GM18951 (cell line): Measurements from ENCODE around the gene RARB.

Experiments used
- POLR2A ChIP-seq: IDR thresholded peaks from 4 replicates; pipeline ENCODE4 v1.6.1; 2011; ENCODE audit warnings: mild to moderate bottlenecking; ENCODE audit not compliant: insufficient read length, insufficient read depth; ENCODE audit errors: extremely low read depth
- in situ Hi-C: fragments of 300-500 bp; cut with MboI; formaldehyde crosslinking; loops from one replicate; pipeline ENCODE4 v1.12.0; 2022; ENCODE audit warnings: low sequenced_read_pairs, mixed read lengths, inconsistent platforms; ENCODE audit not compliant: unreplicated experiment

RARB gene

DNA sequence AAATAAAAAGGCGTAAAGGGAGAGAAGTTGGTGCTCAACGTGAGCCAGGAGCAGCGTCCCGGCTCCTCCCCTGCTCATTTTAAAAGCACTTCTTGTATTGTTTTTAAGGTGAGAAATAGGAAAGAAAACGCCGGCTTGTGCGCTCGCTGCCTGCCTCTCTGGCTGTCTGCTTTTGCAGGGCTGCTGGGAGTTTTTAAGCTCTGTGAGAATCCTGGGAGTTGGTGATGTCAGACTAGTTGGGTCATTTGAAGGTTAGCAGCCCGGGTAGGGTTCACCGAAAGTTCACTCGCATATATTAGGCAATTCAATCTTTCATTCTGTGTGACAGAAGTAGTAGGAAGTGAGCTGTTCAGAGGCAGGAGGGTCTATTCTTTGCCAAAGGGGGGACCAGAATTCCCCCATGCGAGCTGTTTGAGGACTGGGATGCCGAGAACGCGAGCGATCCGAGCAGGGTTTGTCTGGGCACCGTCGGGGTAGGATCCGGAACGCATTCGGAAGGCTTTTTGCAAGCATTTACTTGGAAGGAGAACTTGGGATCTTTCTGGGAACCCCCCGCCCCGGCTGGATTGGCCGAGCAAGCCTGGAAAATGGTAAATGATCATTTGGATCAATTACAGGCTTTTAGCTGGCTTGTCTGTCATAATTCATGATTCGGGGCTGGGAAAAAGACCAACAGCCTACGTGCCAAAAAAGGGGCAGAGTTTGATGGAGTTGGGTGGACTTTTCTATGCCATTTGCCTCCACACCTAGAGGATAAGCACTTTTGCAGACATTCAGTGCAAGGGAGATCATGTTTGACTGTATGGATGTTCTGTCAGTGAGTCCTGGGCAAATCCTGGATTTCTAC lies at the start of gene RARB:
RARB (plus strand) TSS at position 322 of the 847 bp plus-strand sequence; CDS start at position 791, 469 bp downstream.
- in situ Hi-C loops: no loop called here
- no peak for TF ChIP-seq POLR2A

DNA sequence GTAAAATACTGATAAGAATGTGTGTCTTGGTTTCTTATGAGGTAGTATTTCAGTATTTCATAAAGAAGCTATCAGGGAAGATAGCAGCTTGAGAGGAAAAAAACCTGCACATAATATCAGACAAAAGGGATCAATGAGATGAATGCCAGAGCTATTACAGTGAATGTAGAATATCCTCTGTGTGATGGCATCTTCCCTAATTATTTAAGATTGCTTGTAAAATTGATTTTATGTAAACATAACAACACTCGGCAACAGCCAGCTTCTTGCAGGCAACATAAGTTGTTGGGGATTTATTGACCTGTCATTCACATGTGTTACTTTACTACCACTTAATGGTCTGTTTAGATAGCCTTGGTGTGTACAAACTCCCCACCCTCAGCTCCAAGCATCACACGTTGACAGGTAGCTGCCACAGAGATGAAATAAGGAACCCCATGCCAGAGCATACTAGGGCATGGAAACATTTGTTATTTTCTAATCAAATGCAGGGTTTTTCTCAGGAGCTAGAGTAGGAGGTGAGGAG lies 49.2 kb upstream of the RARB start:
- no peak for TF ChIP-seq POLR2A

DNA sequence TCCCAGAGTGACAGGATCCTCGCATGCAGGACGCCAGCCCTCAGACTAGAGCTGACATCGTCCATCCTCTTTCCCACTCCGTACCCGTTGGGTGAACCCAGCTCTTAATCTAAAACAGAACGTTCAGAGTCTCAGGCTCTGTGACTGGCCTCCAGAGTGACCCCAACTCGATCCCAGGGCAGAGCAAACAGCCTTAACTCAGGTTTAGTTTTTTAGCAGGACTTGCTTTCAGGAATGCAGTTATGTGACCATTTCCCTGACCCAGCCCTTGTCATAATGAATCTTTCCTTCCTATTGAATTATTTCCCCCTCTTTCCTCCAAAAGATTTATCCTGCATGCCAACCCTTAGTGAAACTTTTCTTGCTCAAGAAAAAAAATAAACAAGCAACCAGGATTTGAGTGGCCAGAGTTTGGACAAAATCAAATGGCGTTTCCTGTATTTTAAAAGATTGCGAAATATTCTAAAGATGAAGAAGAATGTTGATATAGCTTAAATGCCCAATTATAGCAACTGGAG lies 47.8 kb upstream of the RARB start:
- in situ Hi-C loops: no loop called here
- TF ChIP-seq POLR2A: no peak

More for the DNA sequence above, 49.2 kb upstream of the RARB start:
- in situ Hi-C loops: no loop called here

- in situ Hi-C loops: no loop called here
- no peak for TF ChIP-seq POLR2A
These were observed 47.0 kb upstream of the RARB start for GRCh38 chr3:25381083-25381482.

DNA sequence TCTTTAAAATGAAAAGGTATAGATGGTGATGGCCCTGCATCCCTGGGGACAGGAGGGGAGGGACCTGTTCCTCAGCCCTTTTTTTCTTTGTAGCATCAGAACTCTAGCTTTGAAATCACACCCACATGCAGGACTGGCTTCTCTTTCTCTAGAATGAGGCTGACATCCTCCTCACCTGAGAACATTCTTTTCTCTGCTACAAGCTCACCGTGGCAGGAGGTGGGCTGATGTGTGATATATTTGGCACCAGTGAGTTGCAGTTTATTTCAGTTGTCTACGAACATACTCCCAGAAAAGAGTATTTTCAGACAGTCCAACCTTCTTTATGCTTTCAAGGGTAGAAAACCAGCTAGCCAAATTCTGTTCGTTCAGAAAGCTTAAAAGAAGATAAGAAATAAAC lies 43.6 kb upstream of the RARB start:
- in situ Hi-C loops: no loop called here
- TF ChIP-seq POLR2A: no peak

DNA sequence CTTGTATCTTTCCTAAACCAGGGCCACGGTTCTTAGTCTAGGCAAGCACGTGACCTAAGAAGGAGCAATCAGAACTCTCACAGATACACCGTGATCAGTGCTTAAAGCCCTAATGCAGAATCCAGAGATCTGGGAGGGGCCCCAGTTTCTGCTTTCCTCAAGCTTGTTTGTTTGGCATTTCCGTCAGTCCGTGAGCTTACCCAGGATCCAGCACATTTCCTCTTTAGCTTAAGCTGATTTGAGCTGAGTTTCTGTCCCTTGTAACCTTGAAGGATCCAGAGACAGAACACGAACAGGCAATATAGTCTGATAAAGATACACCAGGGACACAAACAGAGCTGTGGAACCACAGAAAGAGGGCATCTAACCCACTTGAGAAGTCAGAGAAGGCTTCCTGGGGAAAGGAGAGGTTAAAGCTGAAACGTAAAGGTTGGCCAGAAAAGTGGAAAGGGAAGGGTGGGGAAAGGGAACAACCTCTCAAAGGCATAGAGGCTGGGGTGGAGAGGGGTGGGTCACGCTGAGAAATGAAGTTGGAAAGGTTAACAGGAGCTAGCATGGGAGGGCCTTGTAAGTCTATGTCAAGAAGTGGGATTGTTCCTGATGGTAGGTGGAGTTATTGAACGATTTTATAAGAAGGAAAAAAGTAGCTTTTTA lies 42.1 kb upstream of the RARB start:
- no peak for TF ChIP-seq POLR2A
- in situ Hi-C loops: no loop called here

DNA sequence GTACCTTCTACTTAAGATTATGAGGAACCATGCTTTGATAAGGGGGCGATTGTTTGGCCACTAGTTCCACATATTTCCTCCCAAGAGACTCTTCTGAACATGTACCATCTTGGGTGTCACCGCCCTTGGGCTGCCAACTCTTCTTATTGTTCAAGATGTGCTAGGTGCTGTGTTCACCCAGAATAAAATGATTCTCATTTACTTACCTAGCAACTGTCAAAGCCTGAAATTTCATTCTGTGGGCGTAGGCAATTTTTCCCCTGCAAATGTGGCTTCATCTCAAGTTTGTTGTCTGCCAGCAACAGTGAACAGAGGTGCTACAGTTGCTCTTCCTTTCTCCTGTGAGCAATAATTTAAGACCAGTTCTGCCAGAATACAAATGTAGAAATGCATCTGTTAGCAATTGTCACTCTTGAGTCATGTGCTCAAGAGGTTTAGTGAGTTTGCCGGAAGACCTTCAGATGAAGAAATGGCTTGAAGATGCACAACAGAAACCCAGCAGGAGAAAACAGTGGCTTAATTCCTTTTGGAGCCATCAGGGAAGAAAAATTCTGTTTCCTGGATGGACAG lies 41.3 kb upstream of the RARB start:
- no peak for TF ChIP-seq POLR2A
- in situ Hi-C loops: no loop called here

GRCh38 chr3:25390605-25391004 lies 37.5 kb upstream of the RARB start:
- no peak for TF ChIP-seq POLR2A
- in situ Hi-C loops: no loop called here

DNA sequence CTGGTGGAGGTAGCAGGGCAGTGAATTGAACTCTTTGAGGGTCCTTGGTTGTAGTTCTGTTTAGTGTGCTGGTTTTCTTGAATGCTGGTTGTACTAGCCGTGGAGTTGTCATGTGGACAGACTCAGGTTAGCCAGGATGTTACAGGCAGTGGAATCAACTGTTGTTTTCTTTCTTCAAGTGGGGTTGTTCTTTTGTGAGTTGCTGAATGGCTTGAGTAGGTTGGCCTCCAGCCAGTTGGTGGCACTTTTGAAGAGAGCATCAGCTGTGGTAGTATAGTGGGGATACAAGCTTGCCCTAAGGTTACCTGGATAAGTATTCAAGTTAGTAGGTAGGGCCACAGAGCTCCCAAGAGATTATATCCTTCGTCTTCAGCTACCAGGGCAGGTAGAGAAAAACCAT lies 31.8 kb upstream of the RARB start:
- in situ Hi-C loops: no loop called here

GRCh38 chr3:25396686-25397085 lies 31.4 kb upstream of the RARB start:
- in situ Hi-C loops: no loop called here
- no peak for TF ChIP-seq POLR2A

More for the DNA sequence above, 31.8 kb upstream of the RARB start:
- no peak for TF ChIP-seq POLR2A

- in situ Hi-C loops: no loop called here
- no peak for TF ChIP-seq POLR2A
These were observed 30.9 kb upstream of the RARB start for GRCh38 chr3:25397150-25397549.

DNA sequence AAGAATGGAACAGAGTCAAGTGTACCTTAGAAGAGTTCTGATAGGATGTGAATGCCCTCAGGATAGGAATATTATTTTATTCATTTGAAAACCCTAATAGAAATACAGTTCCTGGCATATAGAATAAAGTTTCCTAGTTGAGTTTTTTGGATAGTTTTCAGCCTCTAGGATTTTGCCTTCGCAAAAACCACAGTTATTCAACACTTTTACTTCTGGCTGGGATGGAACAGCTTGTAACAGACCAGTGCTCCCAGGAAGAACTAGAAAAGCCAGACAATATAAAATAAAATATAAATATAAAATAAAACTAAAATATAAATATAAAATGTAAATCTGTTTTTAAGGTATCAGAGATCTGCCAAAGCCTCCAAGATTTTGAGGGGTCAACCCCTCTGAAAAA lies 27.5 kb upstream of the RARB start:
- no peak for TF ChIP-seq POLR2A
- in situ Hi-C loops: no loop called here

- TF ChIP-seq POLR2A: no peak
- in situ Hi-C loops: no loop called here
These were observed 24.1 kb upstream of the RARB start for GRCh38 chr3:25403968-25404367.
